ENCODE data around the gene EDIL3. TPM values are rescaled to one million over a fixed set of nuclear protein-coding genes. Genes with fewer than 3 reads are reported as not detected.

The EDIL3 gene
- total and polyA plus RNA-seq, 12 donors = 4.6 to 59.7 (median 13.7) TPM

- WGBS, 4 donors = 73 to 79% (median 76%) methylated on average over 4 of the region's 4 CpGs
- Histone ChIP-seq H3K27me3 (no peaks in the 10 kb centered on the region), H3K4me3 (no peak overlapping the region), H3K9me3 (replicated peaks in 1 of 3) (no peaks in the 10 kb centered on the region), H3K4me1 (replicated peaks in 1 of 2) (no peaks in the 10 kb centered on the region), H3K27ac (no peak overlapping the region), H3K36me3 (replicated peaks in 1 of 2) (no peaks in the 10 kb centered on the region)
- intact Hi-C loops (cut with DNase I) = loop anchor here in 1 of 2 donors (10.0 kb wide), 1 partner anchor 97 kb away; the partner anchor contains the start of gene EDIL3
- DNase-seq = no peak
- no peak for TF ChIP-seq POLR2A (IDR thresholded peaks at IDR 0.05)
- TF ChIP-seq CTCF (IDR thresholded peaks at IDR 0.05) = no peak
These were observed 96.7 kb downstream of the EDIL3 start for GRCh38 chr5:84287951-84288350.

GRCh38 chr5:84286662-84287061 lies 98.0 kb downstream of the EDIL3 start:
- TF ChIP-seq CTCF (IDR thresholded peaks at IDR 0.05) (no peak), POLR2A (IDR thresholded peaks at IDR 0.05) (no peak)
- Histone ChIP-seq H3K27ac (no peak overlapping the region), H3K27me3 (no peaks in the 10 kb centered on the region), H3K9me3 (replicated peaks in 1 of 3) (no peaks in the 10 kb centered on the region), H3K4me1 (replicated peaks in 1 of 2) (no peaks in the 10 kb centered on the region), H3K36me3 (replicated peaks in 1 of 2) (no peaks in the 10 kb centered on the region), H3K4me3 (no peak overlapping the region)
- intact Hi-C loops (cut with DNase I) = loop anchor here in 1 of 2 donors (10.0 kb wide), 1 partner anchor 98 kb away; the partner anchor contains the start of gene EDIL3
- DNase-seq = no peak

- Histone ChIP-seq H3K9me3 (replicated peaks in 1 of 3) (peaks cover 0 to 4% (median 0%) of the 10 kb centered on the region in 3 donors), H3K27ac (no peak overlapping the region), H3K4me3 (no peak overlapping the region), H3K36me3 (replicated peaks in 1 of 2) (no peaks in the 10 kb centered on the region), H3K4me1 (replicated peaks in 1 of 2) (no peaks in the 10 kb centered on the region), H3K27me3 (no peaks in the 10 kb centered on the region)
- no peak for DNase-seq
- WGBS, 4 donors = 62 to 67% (median 63%) methylated on average over 8 of the region's 8 CpGs
- TF ChIP-seq POLR2A (IDR thresholded peaks at IDR 0.05) (no peak), CTCF (IDR thresholded peaks at IDR 0.05) (no peak)
- intact Hi-C loops (cut with DNase I) = loop anchor here in 1 of 2 donors (10.0 kb wide), 1 partner anchor 99 kb away; the partner anchor contains the start of gene EDIL3
These were observed 98.7 kb downstream of the EDIL3 start for GRCh38 chr5:84285641-84286637.

- H3K4me3 ChIP-seq = no peak overlapping the region
- TF ChIP-seq CTCF (IDR thresholded peaks at IDR 0.05) (no peak), POLR2A (IDR thresholded peaks at IDR 0.05) (no peak)
- H3K36me3 ChIP-seq (replicated peaks in 1 of 2) = no peaks in the 10 kb centered on the region
- peaks cover 0 to 4% (median 0%) of the 10 kb centered on the region in 3 donors for H3K9me3 ChIP-seq (replicated peaks in 1 of 3)
- DNase-seq = no peak
- H3K4me1 ChIP-seq (replicated peaks in 1 of 2) = no peaks in the 10 kb centered on the region
- no peak overlapping the region for H3K27ac ChIP-seq
- intact Hi-C loops (cut with DNase I) = loop anchor here in 1 of 2 donors (10.0 kb wide), 1 partner anchor 103 kb away; the partner anchor contains the start of gene EDIL3
- no peaks in the 10 kb centered on the region for H3K27me3 ChIP-seq
These were observed 103.3 kb downstream of the EDIL3 start for GRCh38 chr5:84281383-84281782.
